GM12864 (cell line): ENCODE measurements around the gene TACC3.

Experiments
- DNase-seq: peaks from one replicate; pipeline ENCODE4 v3.0.0-alpha.2; 2011; ENCODE audit warnings: low read depth
- H3K4me3 ChIP-seq: 2 replicates; pipeline ENCODE4 v1.5.1; 2011; ENCODE audit warnings: mild to moderate bottlenecking, low read depth, low read length, control low read depth
- CTCF ChIP-seq: IDR thresholded peaks from 2 replicates; pipeline ENCODE4 v1.5.1; 2011; ENCODE audit warnings: low read depth, mild to moderate bottlenecking, moderate library complexity, low read length, control low read depth, inconsistent platforms; ENCODE audit errors: missing control alignments

Gene TACC3

GRCh38 chr4:1747603-1747967 lies 26.3 kb downstream of the TACC3 start:
- no peak for TF ChIP-seq CTCF
- no peak overlapping the region for H3K4me3 ChIP-seq
- no peak for DNase-seq

- H3K4me3 ChIP-seq, result no peak overlapping the region
- TF ChIP-seq CTCF, result peak; percentile 82
- no peak for DNase-seq
Measured at GRCh38 chr4:1748465-1748995, 27.2 kb downstream of the TACC3 start.

DNA sequence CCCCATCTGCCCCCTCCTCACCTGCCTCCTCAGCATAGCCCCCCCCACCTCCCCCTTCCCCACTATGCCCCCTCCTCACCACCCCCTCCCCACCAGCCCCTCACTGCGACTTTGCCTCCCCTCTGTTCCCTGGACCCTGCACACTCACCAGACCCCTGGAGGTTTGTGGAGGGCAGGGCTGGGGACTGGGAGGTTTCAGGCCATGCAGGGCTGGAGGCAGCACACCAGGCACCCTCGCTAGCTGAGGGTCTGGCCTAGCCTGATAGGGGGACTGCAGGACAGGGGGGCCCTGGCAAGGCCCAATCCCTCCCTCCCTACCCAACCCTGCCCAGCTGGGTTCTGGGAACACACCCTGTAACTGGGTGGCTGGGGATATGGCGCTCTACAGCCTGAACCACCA lies 28.0 kb downstream of the TACC3 start:
- no peak for DNase-seq
- no peak for TF ChIP-seq CTCF
- no peak overlapping the region for H3K4me3 ChIP-seq

DNA sequence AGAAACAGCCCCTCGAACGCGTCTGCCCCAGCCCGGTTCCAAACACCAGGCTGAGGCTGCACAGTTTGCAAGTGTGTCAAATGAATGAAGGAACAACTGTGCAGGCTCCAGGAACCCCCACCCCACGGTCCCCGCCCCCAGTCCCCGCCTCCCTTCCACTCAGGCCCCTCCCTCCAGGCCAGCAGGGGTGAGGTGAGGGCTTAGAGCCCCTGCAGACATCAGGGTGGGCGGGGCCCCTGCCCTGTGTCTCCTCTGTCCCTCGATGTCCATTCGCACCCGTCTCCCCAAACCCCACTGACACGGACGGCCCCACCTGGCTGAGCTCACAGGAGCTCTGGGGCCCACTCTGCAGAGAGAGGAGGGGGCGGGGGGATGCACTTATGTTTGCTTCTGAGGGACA lies 28.5 kb downstream of the TACC3 start:
- no peak overlapping the region for H3K4me3 ChIP-seq
- DNase-seq, result no peak
- TF ChIP-seq CTCF, result no peak

- no peak for DNase-seq
- H3K4me3 ChIP-seq, result no peak overlapping the region
- no peak for TF ChIP-seq CTCF
Measured at GRCh38 chr4:1750381-1751154, 29.2 kb downstream of the TACC3 start.

DNA sequence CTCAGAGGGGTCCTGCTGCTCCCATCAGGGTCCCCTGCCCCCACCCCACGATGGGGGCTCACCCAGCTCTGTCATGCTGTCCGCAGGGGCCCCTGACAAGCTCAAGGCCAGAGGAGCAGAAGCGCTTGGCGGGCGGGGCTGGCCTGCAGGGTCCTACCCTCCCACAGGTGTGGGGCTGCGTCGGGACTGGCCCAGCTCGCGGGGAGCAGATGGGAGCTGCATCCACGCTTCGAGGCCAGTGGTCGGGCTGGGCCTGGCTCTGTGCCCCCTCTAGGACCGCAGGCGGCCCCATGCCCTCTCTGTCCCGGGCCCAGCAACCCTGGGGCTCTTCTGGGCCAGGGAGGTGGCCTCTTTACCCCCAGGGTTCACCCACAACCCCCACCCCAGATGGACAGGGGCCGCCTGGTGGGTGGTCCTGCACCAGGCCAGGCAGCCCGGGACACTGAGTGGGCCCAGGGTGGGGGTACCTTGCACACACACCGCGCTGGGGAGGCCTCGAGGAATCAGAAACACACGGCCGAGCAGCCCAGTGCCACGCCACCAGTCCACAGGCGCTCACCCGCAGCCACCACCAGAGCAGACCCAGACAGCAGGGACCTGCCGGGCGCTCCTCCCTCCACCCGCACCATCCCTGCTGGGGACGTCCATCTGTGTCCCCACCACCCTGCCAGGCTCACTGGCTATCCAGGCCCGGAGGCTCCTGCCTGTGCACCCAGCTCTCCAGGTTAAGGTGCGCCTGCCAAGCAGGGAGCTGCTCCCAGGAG lies 30.0 kb downstream of the TACC3 start:
- no peak for DNase-seq
- no peak for TF ChIP-seq CTCF
- H3K4me3 ChIP-seq, result no peak overlapping the region
